HepG2 (cell line): ENCODE data around the gene HECTD4. TPM values are rescaled to one million over a fixed set of nuclear protein-coding genes. Genes with fewer than 3 reads are reported as not detected.

Experiments used
- ATAC-seq: fragments of 200-7000 bp; cut with Tn5 transposase; 3 replicates; pipeline ENCODE4 v1.9.1; 2020; ENCODE audit warnings: mild to moderate bottlenecking, moderate library complexity
- BruUV-seq: library from RNA; stranded (reverse); fragments of 400-500 nt; replicated peaks from 2 replicates; lab custom pipeline; 2021; lab: Mats Ljungman, UMichigan
- CTCF ChIA-PET: fragments of 300-600 bp; formaldehyde crosslinking; extraction: SDS; loops from one replicate; lab custom pipeline; 2021; ENCODE audit warnings: low total read pairs, inconsistent platforms, low intra/inter-chr PET ratio; lab: Yijun Ruan, JAX
- POLR2A ChIA-PET: fragments of 350-600 bp; sonication (Branson Sonifier 250); formaldehyde crosslinking; loops from one replicate; lab custom pipeline; 2020; ENCODE audit warnings: antibody characterized with exemption, inconsistent platforms; lab: Yijun Ruan, JAX
- DNase-seq: peaks from one replicate; pipeline ENCODE4 v3.0.0-alpha.2; 2015; ENCODE audit warnings: low spot score
- FAIRE-seq: peaks from 3 replicates; lab custom pipeline; 2011; peaks lifted over from hg19 to GRCh38; lab: Jason Lieb, UNC
- H2AFZ ChIP-seq: one replicate; pipeline ENCODE4 v1.6.1; 2011; ENCODE audit warnings: low read length, inconsistent platforms
- H3K27ac ChIP-seq: fragments of 300-600 bp; 3 replicates; pipeline ENCODE4 v1.8.0; 2011; ENCODE audit warnings: mixed run types, mild to moderate bottlenecking, mixed read lengths, low read length, inconsistent platforms; ENCODE audit not compliant: insufficient read depth; ENCODE audit errors: extremely low read length
- H3K27me3 ChIP-seq, 2 experiments: fragments of 200-600 bp in 1 of 2; 2 replicates in 1 of 2; 3 replicates in 1 of 2; pipeline versions ENCODE4 v1.6.0 to v1.8.0; 2011; ENCODE audit warnings: low read length in 2 of 2, mild to moderate bottlenecking in 2 of 2, moderate library complexity in 2 of 2, inconsistent platforms in 1 of 2; ENCODE audit not compliant: insufficient read depth in 2 of 2, control insufficient read depth in 1 of 2
- H3K36me3 ChIP-seq, 2 experiments: fragments of 200-600 bp in 1 of 2; replicated peaks in 1 of 2; 2 replicates in 1 of 2; 3 replicates in 1 of 2; pipeline versions ENCODE4 v1.5.1 to v1.8.0; 2011; ENCODE audit warnings: low read length in 2 of 2, inconsistent platforms in 1 of 2; ENCODE audit not compliant: insufficient read depth in 2 of 2, control insufficient read depth in 1 of 2
- H3K4me1 ChIP-seq: 2 replicates; pipeline ENCODE4 v1.5.1; 2012; ENCODE audit warnings: low read length, inconsistent platforms; ENCODE audit not compliant: insufficient read depth
- H3K4me2 ChIP-seq: 2 replicates; pipeline ENCODE4 v1.6.0; 2011; ENCODE audit warnings: low read depth, low read length, inconsistent platforms
- H3K4me3 ChIP-seq, 3 experiments: fragments of 200-600 bp in 1 of 3; sonication (generic), shearing (Covaris generic) in 1 of 3; replicated peaks in 1 of 3; 2 replicates each; pipeline ENCODE4 v1.5.1; 2011 to 2016; ENCODE audit warnings: low read length in 3 of 3, inconsistent platforms in 2 of 3, low read depth in 2 of 3, mild to moderate bottlenecking in 2 of 3, control low read depth in 1 of 3, mixed read lengths in 1 of 3; ENCODE audit not compliant: insufficient read depth in 1 of 3
- H3K79me2 ChIP-seq: one replicate; pipeline ENCODE4 v1.6.1; 2011; ENCODE audit warnings: low read length, inconsistent platforms; ENCODE audit not compliant: insufficient read depth
- H3K9ac ChIP-seq: 2 replicates; pipeline ENCODE4 v1.6.0; 2011; ENCODE audit warnings: mild to moderate bottlenecking, low read depth, low read length, inconsistent platforms; ENCODE audit not compliant: insufficient read depth
- H3K9me3 ChIP-seq: 2 replicates; pipeline ENCODE4 v1.5.1; 2012; ENCODE audit warnings: mild to moderate bottlenecking, low read length
- H4K20me1 ChIP-seq: 2 replicates; pipeline ENCODE4 v1.6.0; 2011; ENCODE audit warnings: inconsistent platforms, mild to moderate bottlenecking, low read length, moderate library complexity; ENCODE audit not compliant: insufficient read depth
- BCL6 ChIP-seq: IDR thresholded peaks from 2 replicates; pipeline ENCODE4 v1.6.1; 2016; ENCODE audit warnings: missing genetic modification reagents, missing compliant biosample characterization
- CAMTA2 ChIP-seq: sonication (generic); formaldehyde crosslinking; IDR thresholded peaks from 2 replicates; pipeline ENCODE4 v1.4.0; 2020; ENCODE audit warnings: mild to moderate bottlenecking, missing genetic modification reagents, borderline replicate concordance
- HOXA7 ChIP-seq: sonication (generic); formaldehyde crosslinking; IDR thresholded peaks from 2 replicates; pipeline ENCODE4 v1.8.1; 2022; ENCODE audit warnings: mild to moderate bottlenecking, missing genetic modification reagents, moderate library complexity
- JUN ChIP-seq: sonication (generic); formaldehyde crosslinking; IDR thresholded peaks from 2 replicates; pipeline ENCODE4 v1.4.0; 2020; ENCODE audit warnings: mild to moderate bottlenecking, missing genetic modification reagents
- KLF15 ChIP-seq: sonication (generic); formaldehyde crosslinking; IDR thresholded peaks from 2 replicates; pipeline ENCODE4 v1.8.1; 2023; ENCODE audit warnings: borderline replicate concordance, mild to moderate bottlenecking, inconsistent platforms, missing genetic modification reagents, mixed read lengths
- MATR3 ChIP-seq: sonication (generic); formaldehyde crosslinking; IDR thresholded peaks from 2 replicates; pipeline ENCODE4 v1.4.0; 2020; ENCODE audit warnings: missing genetic modification reagents
- NONO ChIP-seq, 2 experiments: fragments of 450-650 bp in 1 of 2; sonication (generic) in 1 of 2; formaldehyde crosslinking in 1 of 2; IDR thresholded peaks in 1 of 2; conservative IDR thresholded peaks in 1 of 2; 2 replicates each; pipeline versions ENCODE4 v1.6.1 to v1.8.0; 2017 to 2022; ENCODE audit warnings: mild to moderate bottlenecking in 1 of 2, missing genetic modification reagents in 1 of 2, moderate library complexity in 1 of 2
- NR2F2 ChIP-seq: IDR thresholded peaks from 2 replicates; pipeline ENCODE4 v1.6.1; 2012; ENCODE audit warnings: low read depth, inconsistent platforms, borderline replicate concordance
- SYNCRIP ChIP-seq: fragments of 200-400 bp; formaldehyde crosslinking; IDR thresholded peaks from 2 replicates; pipeline ENCODE4 v1.6.1; 2018; ENCODE audit warnings: mild to moderate bottlenecking, low read depth, low read length; ENCODE audit not compliant: insufficient read depth
- ZBTB7A ChIP-seq: sonication (generic); formaldehyde crosslinking; IDR thresholded peaks from 2 replicates; pipeline ENCODE4 v1.8.0; 2022; ENCODE audit warnings: mild to moderate bottlenecking, missing genetic modification reagents
- ZFP36L1 ChIP-seq: sonication (generic); formaldehyde crosslinking; IDR thresholded peaks from 2 replicates; pipeline ENCODE4 v1.8.0; 2022; ENCODE audit warnings: mild to moderate bottlenecking, missing genetic modification reagents, moderate library complexity
- ZIK1 ChIP-seq: sonication (generic); formaldehyde crosslinking; IDR thresholded peaks from 2 replicates; pipeline ENCODE4 v1.5.0; 2020; ENCODE audit warnings: mild to moderate bottlenecking, low read depth, missing genetic modification reagents, borderline replicate concordance
- ZNF263 ChIP-seq: sonication (generic); formaldehyde crosslinking; IDR thresholded peaks from 2 replicates; pipeline ENCODE4 v1.4.0; 2020; ENCODE audit warnings: missing genetic modification reagents
- ZNF33A ChIP-seq: sonication (generic); formaldehyde crosslinking; IDR thresholded peaks from 2 replicates; pipeline ENCODE4 v1.5.1; 2020; ENCODE audit warnings: missing genetic modification reagents, mild to moderate bottlenecking, moderate library complexity, borderline replicate concordance
- ZNF562 ChIP-seq: sonication (generic); formaldehyde crosslinking; IDR thresholded peaks from 2 replicates; pipeline ENCODE4 v1.8.0; 2022; ENCODE audit warnings: missing genetic modification reagents, borderline replicate concordance
- WGBS: methylation state at CpG from one replicate; pipeline ENCODE4 v1.1.6; 2017; ENCODE audit warnings: low lambda C conversion rate; 5-methylcytosine and 5-hydroxymethylcytosine counted together
- in situ Hi-C: cut with HindIII; loops from 2 replicates; pipeline ENCODE4 v1.10.0; 2017; ENCODE audit warnings: low pct_unique_long_range_greater_than_20kb; ENCODE audit not compliant: extremely low pct_ligation_motif_present
- intact Hi-C: fragments of 100-400 bp; cut with micrococcal nuclease; formaldehyde crosslinking; loops from one replicate; pipeline ENCODE4 v1.10.0; 2022; ENCODE audit not compliant: unreplicated experiment
- polyA plus RNA-seq, 8 experiments: library from polyadenylated mRNA; depleted of rRNA in 3 of 8; stranded (reverse) in 7 of 8; unstranded in 1 of 8; fragments of >200 nt; fragmentation: Illumina TruSeq in 4 of 8; extraction: Trizol in 4 of 8; gene quantifications; 2 replicates each; pipeline versions ENCODE4 v1.2.1 to v1.2.3, GENCODE V29; 2011 to 2016; ENCODE audit warnings: low read depth in 4 of 8, missing spikeins in 1 of 8, mixed read lengths in 1 of 8; ENCODE audit not compliant: insufficient read depth in 1 of 8
- total RNA-seq, 5 experiments: library from RNA; depleted of rRNA; stranded (reverse); fragments of >200 nt; fragmentation: Illumina TruSeq; extraction: Trizol; gene quantifications; 2 replicates each; pipeline ENCODE4 v1.2.3, GENCODE V29; 2016; ENCODE audit warnings: low read depth in 1 of 5
- TF ChIP-seq, protein P1 (sequence below), 2 experiments: sonication (generic) in 1 of 2; formaldehyde crosslinking in 1 of 2; IDR thresholded peaks; 2 replicates each; pipeline versions ENCODE4 v1.4.0 to v1.6.1; 2016 to 2020; ENCODE audit warnings: borderline replicate concordance in 1 of 2, low read depth in 1 of 2, mild to moderate bottlenecking in 1 of 2, missing genetic modification reagents in 1 of 2

HECTD4 gene
- total and polyA plus RNA-seq, 2 of the 13 experiments (the other 11 are each of a cell fraction or from before 2014, with no cell fraction given), result 9.0 to 11.4 TPM

DNA sequence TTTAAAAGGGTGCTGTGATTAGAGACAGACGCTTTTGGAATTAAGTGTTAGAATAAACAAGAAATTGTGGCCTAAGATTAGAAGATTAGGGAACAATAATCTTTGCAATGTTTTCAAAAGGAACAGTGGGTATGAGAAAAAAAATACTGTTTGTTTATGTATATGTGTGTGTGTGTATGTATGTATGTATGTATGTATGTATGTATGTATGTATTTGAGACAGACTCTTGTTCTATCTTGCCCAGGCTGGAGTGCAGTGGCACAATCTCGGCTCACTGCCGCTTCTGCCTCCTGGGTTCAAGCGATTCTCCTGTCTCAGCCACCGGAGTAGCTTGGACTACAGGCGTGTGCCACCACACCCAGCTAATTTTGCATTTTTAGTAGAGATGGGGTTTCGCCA lies 175.3 kb downstream of the HECTD4 start:
- ATAC-seq (no peak), FAIRE-seq (no peak), DNase-seq (no peak)
- BruUV-seq, result no TSS peak
- WGBS, result over 99% methylated on average over 7 of the region's 7 CpGs
- no peak overlapping the region for H3K27ac ChIP-seq
- intact Hi-C loops (no loop called here), in situ Hi-C loops (no loop called here)
- H3K9me3 ChIP-seq, result no peaks in the 10 kb centered on the region
- no peak overlapping the region for H2AFZ ChIP-seq
- no peaks in the 10 kb centered on the region for H3K4me1 ChIP-seq
- H3K27me3 ChIP-seq, result no peaks in the 10 kb centered on the region
- H3K36me3 ChIP-seq, result peaks cover 11 to 48% of the 10 kb centered on the region in 2 experiments; a peak in 4 of 5 replicates
- no peaks in the 10 kb centered on the region for H4K20me1 ChIP-seq
- no peak overlapping the region for H3K4me3 ChIP-seq
- POLR2A ChIA-PET, result no interaction called here
- no peaks in the 10 kb centered on the region for H3K79me2 ChIP-seq
- H3K9ac ChIP-seq, result no peak overlapping the region
- TF ChIP-seq KLF15 (CRISPR knock-in tag) (no peak), ZIK1 (CRISPR knock-in tag) (no peak), SYNCRIP (no peak), ZNF33A (CRISPR knock-in tag) (no peak), ZFP36L1 (CRISPR knock-in tag) (no peak), BCL6 (CRISPR knock-in tag) (no peak), NONO (IDR thresholded peaks at IDR 0.05) (no peak), NONO (CRISPR knock-in tag; conservative IDR thresholded peaks at IDR 0.05) (no peak), NR2F2 (no peak), HOXA7 (CRISPR knock-in tag) (no peak), ZBTB7A (CRISPR knock-in tag) (no peak), ZNF562 (CRISPR knock-in tag) (no peak), MATR3 (no peak), ZNF263 (CRISPR knock-in tag) (no peak), JUN (CRISPR knock-in tag) (no peak), CAMTA2 (no peak)
- TF ChIP-seq, protein P1, sequence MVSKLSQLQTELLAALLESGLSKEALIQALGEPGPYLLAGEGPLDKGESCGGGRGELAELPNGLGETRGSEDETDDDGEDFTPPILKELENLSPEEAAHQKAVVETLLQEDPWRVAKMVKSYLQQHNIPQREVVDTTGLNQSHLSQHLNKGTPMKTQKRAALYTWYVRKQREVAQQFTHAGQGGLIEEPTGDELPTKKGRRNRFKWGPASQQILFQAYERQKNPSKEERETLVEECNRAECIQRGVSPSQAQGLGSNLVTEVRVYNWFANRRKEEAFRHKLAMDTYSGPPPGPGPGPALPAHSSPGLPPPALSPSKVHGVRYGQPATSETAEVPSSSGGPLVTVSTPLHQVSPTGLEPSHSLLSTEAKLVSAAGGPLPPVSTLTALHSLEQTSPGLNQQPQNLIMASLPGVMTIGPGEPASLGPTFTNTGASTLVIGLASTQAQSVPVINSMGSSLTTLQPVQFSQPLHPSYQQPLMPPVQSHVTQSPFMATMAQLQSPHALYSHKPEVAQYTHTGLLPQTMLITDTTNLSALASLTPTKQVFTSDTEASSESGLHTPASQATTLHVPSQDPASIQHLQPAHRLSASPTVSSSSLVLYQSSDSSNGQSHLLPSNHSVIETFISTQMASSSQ (IDR thresholded peaks at IDR 0.05; ENCODE audit: low read depth), result no peak
- TF ChIP-seq, protein P1 (CRISPR knock-in tag; IDR thresholded peaks at IDR 0.05; ENCODE audit: borderline replicate concordance), result no peak
- no peak overlapping the region for H3K4me2 ChIP-seq
- CTCF ChIA-PET, result no interaction called here
